ENCODE results near the gene AKAP6.

Gene AKAP6

DNA sequence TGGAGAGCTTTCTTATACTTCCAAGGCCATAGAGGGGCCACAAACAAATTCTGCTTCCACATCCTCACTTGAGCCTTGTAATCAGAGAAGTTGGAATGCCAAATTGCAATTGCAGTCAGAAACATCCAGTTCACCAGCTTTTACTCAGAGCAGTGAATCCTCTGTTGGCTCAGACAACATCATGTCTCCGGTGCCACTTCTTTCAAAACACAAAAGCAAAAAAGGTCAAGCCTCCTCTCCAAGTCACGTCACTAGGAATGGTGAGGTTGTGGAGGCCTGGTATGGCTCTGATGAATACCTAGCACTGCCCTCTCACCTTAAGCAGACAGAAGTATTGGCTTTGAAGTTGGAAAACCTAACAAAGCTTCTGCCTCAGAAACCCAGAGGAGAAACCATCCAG, 217.1 kb downstream of the AKAP6 start:
- DNase-seq (ENCODE audit: low read depth): no peak
- Histone ChIP-seq H3K27me3 (replicated peaks; ENCODE audit: control insufficient read depth, insufficient read depth, low read length) (no peaks in the 10 kb centered on the region), H3K36me3 (ENCODE audit: control insufficient read depth, insufficient read depth, low read length, severe bottlenecking) (no peaks in the 10 kb centered on the region), H3K9ac (ENCODE audit: low read length) (no peak overlapping the region), H3K4me1 (ENCODE audit: control insufficient read depth, insufficient read depth, low read length) (peaks cover 3% of the 10 kb centered on the region), H3K4me3 (ENCODE audit: low read length) (no peak overlapping the region), H3K9me3 (ENCODE audit: control insufficient read depth, low read length) (no peaks in the 10 kb centered on the region)

DNA sequence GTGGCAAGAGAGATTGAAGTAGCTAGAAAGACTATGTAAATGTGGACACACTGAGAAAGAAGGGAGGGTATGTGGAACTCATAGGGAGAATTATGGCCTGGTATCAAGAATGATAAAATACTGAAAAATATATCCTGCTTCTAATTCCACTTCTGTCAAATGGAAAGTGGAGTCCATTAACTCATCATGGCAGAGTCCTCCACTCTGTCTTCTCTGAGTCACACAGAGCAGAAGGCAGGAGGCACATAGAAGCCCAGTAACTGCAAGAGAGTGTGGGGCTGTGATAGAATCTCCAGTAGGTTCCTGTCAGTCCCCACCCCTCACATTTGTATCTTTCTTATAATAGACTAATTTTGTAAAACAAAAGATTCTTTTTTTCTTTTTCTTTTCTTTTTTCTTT, 223.7 kb downstream of the AKAP6 start:
- Histone ChIP-seq H3K4me3 (ENCODE audit: low read length) (no peak overlapping the region), H3K9ac (ENCODE audit: low read length) (no peak overlapping the region), H3K36me3 (ENCODE audit: control insufficient read depth, insufficient read depth, low read length, severe bottlenecking) (no peaks in the 10 kb centered on the region), H3K27me3 (replicated peaks; ENCODE audit: control insufficient read depth, insufficient read depth, low read length) (no peaks in the 10 kb centered on the region), H3K9me3 (ENCODE audit: control insufficient read depth, low read length) (no peaks in the 10 kb centered on the region), H3K4me1 (ENCODE audit: control insufficient read depth, insufficient read depth, low read length) (no peaks in the 10 kb centered on the region)
- DNase-seq (ENCODE audit: low read depth): no peak

DNA sequence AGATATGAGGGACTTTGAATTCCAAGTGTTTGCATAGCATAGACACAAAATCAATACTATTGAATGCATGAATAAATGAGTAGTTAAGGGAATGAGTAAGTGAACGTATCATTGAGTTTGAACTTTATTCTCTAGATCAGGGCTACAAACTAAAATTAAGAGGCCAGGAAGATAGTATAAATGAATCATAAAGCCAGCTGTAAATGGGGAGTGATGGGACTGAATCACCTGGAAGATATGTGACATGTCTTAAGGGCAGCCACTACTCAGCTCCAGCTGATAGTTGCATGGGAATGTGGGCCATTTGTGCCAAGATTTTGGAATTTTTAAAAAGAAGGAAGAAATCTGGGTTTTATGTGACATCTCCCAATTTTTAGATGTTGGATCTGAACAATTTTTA, 229.9 kb downstream of the AKAP6 start:
- DNase-seq (ENCODE audit: low read depth): no peak
- Histone ChIP-seq H3K9ac (ENCODE audit: low read length) (no peak overlapping the region), H3K27me3 (replicated peaks; ENCODE audit: control insufficient read depth, insufficient read depth, low read length) (no peaks in the 10 kb centered on the region), H3K36me3 (ENCODE audit: control insufficient read depth, insufficient read depth, low read length, severe bottlenecking) (no peaks in the 10 kb centered on the region), H3K4me3 (ENCODE audit: low read length) (no peak overlapping the region), H3K4me1 (ENCODE audit: control insufficient read depth, insufficient read depth, low read length) (peaks cover 26% of the 10 kb centered on the region), H3K9me3 (ENCODE audit: control insufficient read depth, low read length) (no peaks in the 10 kb centered on the region)

DNA sequence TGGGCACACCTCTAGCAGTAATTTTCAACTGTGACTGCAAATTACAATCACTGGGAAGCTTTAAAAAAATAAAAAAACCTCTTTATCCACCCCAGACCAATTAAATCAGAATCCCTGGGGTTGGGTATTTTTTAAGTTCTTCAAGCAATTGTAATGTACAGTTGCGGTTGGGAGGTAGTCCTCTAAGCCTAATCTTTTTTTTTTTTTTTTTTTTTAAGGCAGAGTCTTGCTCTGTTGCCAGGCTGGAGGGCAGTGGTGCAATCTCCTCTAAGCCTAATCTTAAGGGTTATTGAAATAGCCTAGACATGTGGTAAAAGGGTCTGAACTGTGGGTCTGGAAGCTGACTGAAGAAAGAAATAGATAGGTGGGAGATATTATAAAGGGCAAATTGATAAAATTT, 230.5 kb downstream of the AKAP6 start:
- Histone ChIP-seq H3K36me3 (ENCODE audit: control insufficient read depth, insufficient read depth, low read length, severe bottlenecking) (no peaks in the 10 kb centered on the region), H3K4me1 (ENCODE audit: control insufficient read depth, insufficient read depth, low read length) (peaks cover 30% of the 10 kb centered on the region), H3K4me3 (ENCODE audit: low read length) (no peak overlapping the region), H3K27me3 (replicated peaks; ENCODE audit: control insufficient read depth, insufficient read depth, low read length) (no peaks in the 10 kb centered on the region), H3K9ac (ENCODE audit: low read length) (peak overlapping the region; percentile 34), H3K9me3 (ENCODE audit: control insufficient read depth, low read length) (no peaks in the 10 kb centered on the region)
- DNase-seq (ENCODE audit: low read depth): peak; percentile 68

DNA sequence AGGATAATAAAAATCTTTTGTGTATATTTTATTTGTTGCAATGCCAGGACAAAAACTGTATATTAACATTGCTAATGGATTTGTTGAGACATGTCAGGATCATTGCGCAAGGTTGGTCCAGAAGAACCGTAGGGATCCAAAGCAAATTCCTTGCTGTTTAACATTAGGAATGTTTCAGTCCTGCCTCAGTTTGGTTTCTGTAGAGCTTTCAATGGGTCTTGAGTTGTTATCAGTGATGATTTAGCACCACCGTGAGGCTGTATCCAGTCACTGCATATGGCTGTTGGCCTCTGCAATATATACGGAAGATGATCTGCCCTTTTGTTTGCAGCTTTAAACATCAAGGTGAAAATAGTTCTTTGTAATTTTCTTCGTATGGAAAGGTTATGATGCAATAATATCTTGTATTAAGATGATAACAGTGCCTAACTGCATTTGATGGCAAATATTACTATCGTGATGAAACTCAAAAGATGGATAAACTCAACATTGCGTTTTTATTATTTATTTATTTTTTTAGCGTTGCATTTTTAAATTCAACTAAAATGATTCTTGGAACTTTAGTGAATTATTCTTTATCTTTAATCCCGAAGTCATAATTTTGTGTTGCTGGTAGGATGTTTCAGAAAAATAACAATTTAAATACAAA, 231.2 kb downstream of the AKAP6 start:
- peak; percentile 95 for DNase-seq (ENCODE audit: low read depth)

DNA sequence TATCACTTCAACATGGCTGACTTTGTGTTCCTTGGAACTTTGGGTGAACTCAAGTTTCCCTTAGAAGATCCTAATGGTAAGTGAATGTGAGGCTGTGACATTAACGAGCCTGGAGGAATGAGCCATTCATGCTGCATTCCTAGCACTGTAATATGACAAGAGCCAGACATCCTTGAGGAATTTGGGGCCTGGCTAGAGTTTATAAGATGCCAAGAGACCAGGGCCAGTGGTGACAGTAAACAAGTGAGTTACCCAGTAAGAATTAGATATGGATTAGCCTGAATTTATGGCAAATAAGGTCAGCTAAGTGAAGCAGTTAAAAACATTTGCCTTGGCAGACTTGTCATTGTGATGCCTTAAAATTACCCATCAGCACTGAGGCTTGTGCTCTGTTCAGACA, 232.4 kb downstream of the AKAP6 start:
- no peak overlapping the region for H3K9ac ChIP-seq (ENCODE audit: low read length)
- H3K9me3 ChIP-seq (ENCODE audit: control insufficient read depth, low read length): no peaks in the 10 kb centered on the region
- peaks cover 34% of the 10 kb centered on the region for H3K4me1 ChIP-seq (ENCODE audit: control insufficient read depth, insufficient read depth, low read length)
- DNase-seq (ENCODE audit: low read depth): peak; percentile 90
- H3K4me3 ChIP-seq (ENCODE audit: low read length): no peak overlapping the region
- H3K36me3 ChIP-seq (ENCODE audit: control insufficient read depth, insufficient read depth, low read length, severe bottlenecking): no peaks in the 10 kb centered on the region
- no peaks in the 10 kb centered on the region for H3K27me3 ChIP-seq (replicated peaks; ENCODE audit: control insufficient read depth, insufficient read depth, low read length)

More for the DNA sequence above, 231.2 kb downstream of the AKAP6 start:
- H3K9me3 ChIP-seq (ENCODE audit: control insufficient read depth, low read length): no peaks in the 10 kb centered on the region
- no peaks in the 10 kb centered on the region for H3K36me3 ChIP-seq (ENCODE audit: control insufficient read depth, insufficient read depth, low read length, severe bottlenecking)
- H3K9ac ChIP-seq (ENCODE audit: low read length): peak overlapping the region; percentile 34
- H3K4me3 ChIP-seq (ENCODE audit: low read length): no peak overlapping the region
- H3K4me1 ChIP-seq (ENCODE audit: control insufficient read depth, insufficient read depth, low read length): peaks cover 34% of the 10 kb centered on the region
- H3K27me3 ChIP-seq (replicated peaks; ENCODE audit: control insufficient read depth, insufficient read depth, low read length): no peaks in the 10 kb centered on the region

DNA sequence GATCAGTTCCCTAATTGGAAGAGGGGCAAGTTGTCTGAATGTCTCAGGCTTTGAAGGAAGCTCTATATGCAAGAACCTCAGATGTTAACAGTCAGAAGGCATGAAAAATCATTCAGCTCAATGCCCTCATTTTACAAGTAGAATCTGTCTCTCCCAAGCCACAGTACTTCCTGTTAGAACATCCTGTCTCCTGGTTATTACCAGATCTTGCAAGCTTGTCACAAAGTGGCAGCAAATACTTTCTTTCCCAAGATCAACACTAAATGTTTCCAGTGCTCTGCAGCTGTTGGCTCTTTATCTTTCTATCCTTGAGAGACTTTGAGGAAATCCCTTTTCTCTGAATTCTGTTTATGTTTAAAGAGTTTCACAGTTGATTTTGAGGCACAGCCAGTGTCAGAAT, 235.5 kb downstream of the AKAP6 start:
- Histone ChIP-seq H3K27me3 (replicated peaks; ENCODE audit: control insufficient read depth, insufficient read depth, low read length) (no peaks in the 10 kb centered on the region), H3K4me1 (ENCODE audit: control insufficient read depth, insufficient read depth, low read length) (peaks cover 38% of the 10 kb centered on the region), H3K4me3 (ENCODE audit: low read length) (no peak overlapping the region), H3K9me3 (ENCODE audit: control insufficient read depth, low read length) (no peaks in the 10 kb centered on the region), H3K36me3 (ENCODE audit: control insufficient read depth, insufficient read depth, low read length, severe bottlenecking) (no peaks in the 10 kb centered on the region), H3K9ac (ENCODE audit: low read length) (no peak overlapping the region)
- peak; percentile 62 for DNase-seq (ENCODE audit: low read depth)

DNA sequence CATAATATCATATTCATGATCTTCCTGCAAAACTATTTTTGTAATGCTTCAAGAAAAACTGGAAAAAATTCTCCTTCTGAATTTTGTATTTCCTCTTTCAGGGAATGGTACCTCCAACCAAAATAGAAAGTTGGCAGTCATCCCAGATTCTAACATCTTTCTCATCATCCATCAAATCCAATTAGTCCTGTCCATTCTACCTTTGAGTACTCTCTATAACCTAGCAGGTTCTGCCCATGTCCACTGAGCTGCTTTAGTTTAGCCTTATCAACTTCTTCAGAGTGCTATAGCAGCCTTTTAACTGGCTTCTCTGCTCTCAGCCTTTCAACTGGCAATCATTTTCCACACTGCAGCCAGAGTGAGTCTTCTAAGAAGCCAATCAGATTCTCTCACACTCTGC, 236.2 kb downstream of the AKAP6 start:
- Histone ChIP-seq H3K9me3 (ENCODE audit: control insufficient read depth, low read length) (no peaks in the 10 kb centered on the region), H3K4me1 (ENCODE audit: control insufficient read depth, insufficient read depth, low read length) (peaks cover 31% of the 10 kb centered on the region), H3K9ac (ENCODE audit: low read length) (no peak overlapping the region), H3K36me3 (ENCODE audit: control insufficient read depth, insufficient read depth, low read length, severe bottlenecking) (no peaks in the 10 kb centered on the region), H3K27me3 (replicated peaks; ENCODE audit: control insufficient read depth, insufficient read depth, low read length) (no peaks in the 10 kb centered on the region), H3K4me3 (ENCODE audit: low read length) (no peak overlapping the region)
- DNase-seq (ENCODE audit: low read depth): no peak

DNA sequence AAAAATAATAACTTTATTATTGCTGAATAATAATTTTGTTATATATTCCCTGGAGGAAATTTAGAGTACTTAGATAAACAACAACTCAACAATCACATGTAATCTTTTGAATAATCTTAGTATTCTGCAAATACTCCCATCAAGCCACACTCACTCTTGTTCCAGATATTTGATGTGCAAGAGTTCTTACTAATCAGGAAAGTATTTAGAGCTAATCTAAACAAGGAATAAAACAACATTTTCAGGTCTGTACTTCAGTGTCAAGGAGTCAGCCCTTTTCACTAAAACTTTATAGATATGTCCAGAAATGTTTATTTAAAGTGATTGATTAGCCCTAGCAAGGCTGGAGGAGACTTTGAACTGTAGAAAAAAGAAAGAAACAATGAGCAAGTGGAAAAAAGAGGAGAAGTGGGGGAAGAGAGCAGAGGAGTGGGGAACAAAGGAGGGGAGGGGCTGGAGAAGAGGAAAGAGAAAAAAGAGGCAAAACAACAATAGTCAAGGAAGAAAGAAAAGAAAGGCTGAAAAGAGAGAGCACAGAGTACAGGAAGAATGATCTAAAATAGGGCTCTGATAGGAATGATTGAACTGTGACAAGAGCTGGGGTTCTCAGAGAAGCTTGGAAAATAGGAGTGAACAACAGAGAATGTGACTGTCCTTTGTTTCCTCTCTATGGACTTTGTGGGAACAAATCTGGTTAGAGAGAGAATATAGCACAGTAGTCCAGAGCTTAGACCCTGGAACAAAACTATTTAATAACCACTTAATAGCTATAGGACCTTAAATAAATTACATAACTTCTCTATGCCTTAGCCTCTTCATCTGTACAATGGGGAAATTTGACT, 238.7 kb downstream of the AKAP6 start:
- peak; percentile 30 for DNase-seq (ENCODE audit: low read depth)
- no peaks in the 10 kb centered on the region for H3K36me3 ChIP-seq (ENCODE audit: control insufficient read depth, insufficient read depth, low read length, severe bottlenecking)
- peak overlapping the region; percentile 21 for H3K4me3 ChIP-seq (ENCODE audit: low read length)
- peaks cover 22% of the 10 kb centered on the region for H3K4me1 ChIP-seq (ENCODE audit: control insufficient read depth, insufficient read depth, low read length)
- no peak overlapping the region for H3K9ac ChIP-seq (ENCODE audit: low read length)
- H3K9me3 ChIP-seq (ENCODE audit: control insufficient read depth, low read length): no peaks in the 10 kb centered on the region
- no peaks in the 10 kb centered on the region for H3K27me3 ChIP-seq (replicated peaks; ENCODE audit: control insufficient read depth, insufficient read depth, low read length)

DNA sequence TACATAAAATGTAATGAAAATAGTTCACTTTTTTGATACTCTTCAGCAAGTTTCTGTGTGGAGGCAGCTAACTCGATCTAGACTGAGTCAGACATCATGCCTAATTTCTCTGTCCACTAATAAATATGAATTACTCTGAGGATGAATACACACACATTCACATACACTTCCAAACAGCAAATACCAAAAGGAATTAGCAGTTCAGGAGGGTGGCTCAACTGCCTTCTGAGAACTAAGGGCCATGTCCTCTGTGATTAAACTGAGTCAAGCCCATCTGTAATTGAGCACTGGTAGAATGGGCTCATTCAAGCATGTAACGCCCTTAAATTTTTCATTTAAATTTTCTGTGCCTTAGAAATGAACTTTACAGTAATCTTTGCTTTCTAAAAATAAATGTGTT, 242.5 kb downstream of the AKAP6 start:
- Histone ChIP-seq H3K36me3 (ENCODE audit: control insufficient read depth, insufficient read depth, low read length, severe bottlenecking) (no peaks in the 10 kb centered on the region), H3K27me3 (replicated peaks; ENCODE audit: control insufficient read depth, insufficient read depth, low read length) (no peaks in the 10 kb centered on the region), H3K4me3 (ENCODE audit: low read length) (no peak overlapping the region), H3K9ac (ENCODE audit: low read length) (no peak overlapping the region), H3K9me3 (ENCODE audit: control insufficient read depth, low read length) (no peaks in the 10 kb centered on the region), H3K4me1 (ENCODE audit: control insufficient read depth, insufficient read depth, low read length) (peaks cover 17% of the 10 kb centered on the region)
- DNase-seq (ENCODE audit: low read depth): no peak

DNA sequence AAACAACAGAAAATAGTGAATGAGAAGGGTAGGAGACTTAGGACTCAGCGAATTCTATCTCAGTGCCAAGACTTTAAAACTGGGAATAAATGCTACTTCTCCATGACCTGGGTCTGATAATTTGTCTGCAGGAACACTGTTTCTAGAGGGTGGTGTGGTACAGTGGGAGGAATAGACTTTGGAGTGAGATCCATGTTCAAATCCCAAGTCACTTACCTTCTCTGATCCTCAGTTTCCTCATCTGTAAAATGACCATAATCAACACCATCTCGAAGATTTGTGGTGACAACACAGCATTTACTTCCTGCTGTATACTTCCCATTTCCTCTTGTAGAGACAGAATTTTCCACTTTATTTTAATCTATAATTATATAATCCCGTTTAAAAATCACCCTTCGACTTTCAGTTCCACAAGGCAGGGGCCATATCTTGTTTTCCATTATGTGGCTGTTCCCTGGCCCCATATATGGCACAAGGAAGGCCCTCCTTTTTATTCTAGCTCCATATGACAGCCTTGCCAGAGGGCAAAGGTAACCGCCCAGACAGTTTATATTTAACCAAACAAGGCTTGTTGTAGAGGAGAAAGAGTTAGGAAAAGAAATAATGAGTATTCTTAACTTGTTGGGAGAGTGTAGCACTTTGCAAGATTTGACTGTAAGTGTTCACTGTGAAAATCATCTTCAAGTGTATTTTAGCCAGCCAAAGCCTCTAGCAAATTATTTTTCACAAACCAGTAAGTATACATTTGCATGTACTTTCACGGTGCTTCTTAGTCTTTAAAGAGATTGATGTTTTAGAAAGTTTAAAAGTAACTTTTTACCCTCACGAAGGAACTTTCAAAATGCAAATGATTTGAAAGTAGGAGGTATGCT, 243.1 kb downstream of the AKAP6 start:
- H3K36me3 ChIP-seq (ENCODE audit: control insufficient read depth, insufficient read depth, low read length, severe bottlenecking): no peaks in the 10 kb centered on the region
- no peak overlapping the region for H3K4me3 ChIP-seq (ENCODE audit: low read length)
- DNase-seq (ENCODE audit: low read depth): no peak
- H3K4me1 ChIP-seq (ENCODE audit: control insufficient read depth, insufficient read depth, low read length): peaks cover 14% of the 10 kb centered on the region
- no peaks in the 10 kb centered on the region for H3K9me3 ChIP-seq (ENCODE audit: control insufficient read depth, low read length)
- H3K27me3 ChIP-seq (replicated peaks; ENCODE audit: control insufficient read depth, insufficient read depth, low read length): no peaks in the 10 kb centered on the region
- H3K9ac ChIP-seq (ENCODE audit: low read length): no peak overlapping the region

Measured in adipocyte (in vitro differentiated cells).